Subcutaneous adipose tissue (tissue), 4 donors: ENCODE results near the gene OTUB2. TPM values are rescaled to one million over a fixed set of nuclear protein-coding genes. Genes with fewer than 3 reads are reported as not detected.

Source experiments
- CTCF ChIP-seq: fragments of 450-650 bp; IDR thresholded peaks from one replicate; pipeline ENCODE4 v1.5.1; 2016; ENCODE audit warnings: low read depth, mild to moderate bottlenecking, control low read depth, antibody characterized with exemption, moderate library complexity
- total RNA-seq, 4 donors: library from RNA; depleted of rRNA; stranded (reverse); fragments of >200 nt; gene quantifications; one replicate each; pipeline ENCODE4 v1.1.0, GENCODE V29; 2016

The OTUB2 gene
- 1 to 10 TPM in 1 of 4 donors, under 1 TPM in 3; 0.22 to 3.9 (median 0.43) TPM for total RNA-seq

GRCh38 chr14:94026173-94026888 lies at the start of gene OTUB2:
Gene OTUB2 (plus strand): TSS chr14:94026340. CDS start chr14:94026538, 198 bp downstream.
- no peak for TF ChIP-seq CTCF

GRCh38 chr14:93976477-93977057 lies 49.6 kb upstream of the OTUB2 start, which contains the start of gene ASB2:
Gene ASB2 (minus strand): TSS chr14:93976570. CDS start chr14:93964539, 12,031 bp downstream.
- TF ChIP-seq CTCF, result no peak

- TF ChIP-seq CTCF, result no peak
These were observed 49.0 kb upstream of the OTUB2 start for GRCh38 chr14:93977171-93977570.

GRCh38 chr14:93977790-93978581 lies 48.2 kb upstream of the OTUB2 start:
- no peak for TF ChIP-seq CTCF

GRCh38 chr14:93978735-93979134 lies 47.4 kb upstream of the OTUB2 start:
- no peak for TF ChIP-seq CTCF

- no peak for TF ChIP-seq CTCF
These were observed 45.5 kb upstream of the OTUB2 start for GRCh38 chr14:93980456-93981201.
